Measurements from ENCODE around the gene FILIP1. TPM values are rescaled to one million over a fixed set of nuclear protein-coding genes. Genes with fewer than 3 reads are reported as not detected.

The FILIP1 gene
- total RNA-seq, 2 donors from 2014 or later = 0.98 to 6.5 TPM

DNA sequence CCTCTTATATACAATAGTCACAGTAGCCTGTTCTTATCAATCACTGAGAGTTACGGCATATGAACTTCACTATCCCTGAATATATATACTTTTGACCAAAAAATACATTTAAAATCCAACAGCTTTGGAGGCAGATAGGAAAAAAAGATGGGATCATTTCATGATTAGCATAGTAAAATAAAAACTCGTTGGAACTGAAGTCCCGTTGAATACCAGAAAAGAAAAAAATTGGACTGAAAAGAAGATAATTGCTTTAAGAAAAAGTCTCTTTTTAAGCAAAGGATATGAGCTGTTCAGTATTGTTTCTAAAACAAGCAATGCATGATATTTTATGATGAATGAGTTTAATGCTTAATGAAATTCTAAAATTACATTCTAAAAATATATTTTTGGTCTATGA, 4.4 kb upstream of the FILIP1 start:
- DNase-seq = no peak
- intact Hi-C loops (cut with DNase I, micrococcal nuclease) = no loop called here
- ATAC-seq = no peak

DNA sequence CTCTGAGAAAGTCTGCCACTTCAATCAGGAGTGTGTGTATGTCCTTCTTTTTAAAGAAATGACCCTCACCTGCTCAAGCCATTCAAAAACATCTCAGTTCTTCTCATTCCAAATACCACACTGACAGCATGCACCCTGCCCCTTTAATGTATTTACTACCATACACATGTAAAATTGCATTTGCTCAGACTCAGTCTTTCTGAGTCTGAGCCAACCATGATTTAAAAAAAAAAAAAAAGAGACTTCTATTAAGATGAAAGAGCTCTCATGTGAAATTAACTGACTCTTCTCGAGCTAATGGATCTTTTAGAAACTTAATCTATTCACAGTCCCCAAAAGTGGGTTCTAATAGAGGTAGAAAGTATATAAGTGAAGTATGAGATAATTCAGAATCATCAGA, 1.4 kb upstream of the FILIP1 start:
- DNase-seq (no peak), ATAC-seq (no peak)
- intact Hi-C loops (cut with DNase I, micrococcal nuclease) = no loop called here

DNA sequence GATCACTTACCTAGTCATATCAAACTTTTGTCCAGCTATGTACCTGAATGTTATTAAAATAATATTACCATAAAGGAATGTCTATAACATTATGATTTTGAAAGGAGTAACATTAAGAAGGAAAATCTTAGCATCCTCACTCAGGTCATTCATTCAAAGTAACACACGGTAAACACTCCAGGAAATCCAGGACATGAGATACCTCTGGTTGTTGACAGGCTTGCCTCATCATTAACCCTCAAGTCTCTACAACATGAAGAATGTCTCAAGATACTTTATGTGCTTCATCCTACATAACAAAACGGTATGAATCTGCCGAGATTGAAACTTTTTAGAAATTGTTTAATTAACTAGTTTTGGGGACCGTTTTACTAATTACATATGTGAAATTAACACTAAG, 690 bp upstream of the FILIP1 start:
- intact Hi-C loops (cut with DNase I, micrococcal nuclease) = no loop called here
- DNase-seq (no peak), ATAC-seq (no peak)

DNA sequence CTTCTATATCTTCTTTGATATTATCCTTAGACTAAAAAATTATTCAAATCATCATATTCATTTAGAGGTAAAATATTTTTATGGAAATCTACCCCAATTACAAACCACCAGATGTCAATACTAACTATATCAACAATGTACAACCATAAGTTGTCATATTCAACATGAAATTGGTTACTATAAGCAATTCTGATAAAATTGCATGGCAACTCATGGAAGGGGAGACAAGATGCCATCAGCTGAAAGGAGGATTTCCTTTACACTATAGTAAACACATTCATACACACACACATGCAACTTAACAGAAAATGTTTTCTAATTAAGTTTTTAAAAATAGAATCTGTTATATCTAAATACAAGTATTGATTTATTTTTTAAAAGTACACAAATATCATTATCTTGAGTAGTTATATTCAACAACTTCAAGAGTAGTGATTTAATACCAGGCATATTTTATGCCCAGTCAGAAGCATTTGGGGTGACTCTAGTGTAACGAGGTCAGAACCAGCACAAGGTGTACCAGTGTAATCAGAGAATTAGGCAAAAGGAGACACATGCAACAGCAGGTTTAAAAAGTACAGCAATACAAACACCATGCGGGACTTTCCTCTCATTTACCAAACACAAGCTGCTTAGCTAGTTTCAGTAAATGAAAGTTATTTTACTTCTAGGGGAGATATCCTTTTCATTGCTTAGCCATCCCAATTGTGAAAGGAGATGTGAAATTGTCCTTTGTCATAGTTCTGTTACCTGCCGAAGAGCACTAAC, 1.0 kb downstream of the FILIP1 start:
- intact Hi-C loops (cut with DNase I, micrococcal nuclease) = no loop called here
- ATAC-seq (no peak), DNase-seq (no peak)

DNA sequence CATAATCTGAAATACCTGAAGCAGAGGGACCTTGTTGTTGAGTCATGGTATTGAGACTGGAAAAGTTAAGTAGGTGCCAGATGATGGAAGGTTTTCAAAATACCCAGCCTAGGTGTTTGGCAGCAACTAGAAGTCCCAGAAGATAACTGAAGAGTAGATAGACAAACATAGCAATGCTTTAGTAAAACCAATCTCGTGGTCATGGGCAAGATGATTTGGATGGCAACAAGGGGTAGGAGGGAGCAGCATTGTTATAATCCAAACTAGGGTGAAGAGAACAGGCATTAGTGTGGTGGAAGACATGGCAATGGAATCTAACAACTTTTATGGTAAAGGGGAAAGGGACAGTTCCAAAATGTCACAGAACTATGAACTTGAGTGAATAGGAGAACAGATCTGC, 2.3 kb downstream of the FILIP1 start:
- DNase-seq (no peak), ATAC-seq (no peak)
- intact Hi-C loops (cut with DNase I, micrococcal nuclease) = no loop called here

DNA sequence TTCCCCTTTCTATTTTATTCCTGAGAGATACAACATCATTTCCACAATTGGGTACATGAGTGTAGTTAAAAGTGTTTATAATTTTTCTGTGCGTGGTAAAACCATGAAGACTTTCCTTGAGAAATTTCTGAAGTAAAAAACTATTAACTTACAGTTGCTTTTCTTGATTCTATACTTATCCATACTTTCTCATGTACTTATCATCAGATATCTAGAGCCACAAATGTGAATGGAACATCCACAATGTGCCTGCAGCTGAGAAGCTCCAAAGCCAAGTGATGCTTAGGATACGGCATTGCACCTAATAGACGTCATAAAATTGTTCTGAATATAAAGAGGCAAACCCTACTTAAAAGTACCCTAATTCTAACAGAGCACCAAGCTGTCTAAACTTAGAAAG, 2.9 kb downstream of the FILIP1 start:
- DNase-seq (no peak), ATAC-seq (no peak)
- intact Hi-C loops (cut with DNase I, micrococcal nuclease) = no loop called here

DNA sequence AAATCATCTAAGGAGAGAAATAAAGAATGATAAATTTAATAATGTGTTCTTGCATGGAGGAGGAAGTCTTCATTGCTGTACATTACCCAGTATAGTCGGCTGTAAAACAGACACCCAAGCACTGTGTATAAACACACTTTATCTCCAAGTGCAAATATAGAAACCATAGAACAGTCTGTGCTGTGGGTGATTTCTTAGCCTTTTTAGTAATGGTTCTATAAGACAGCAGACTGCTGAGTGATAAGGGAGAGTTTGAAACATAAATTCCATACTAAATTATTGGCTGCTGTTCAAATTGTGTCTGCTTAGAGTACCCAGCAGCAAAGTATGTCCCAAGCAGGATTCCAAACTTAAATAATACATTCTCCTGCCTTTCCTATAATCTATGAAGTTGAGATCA, 4.6 kb downstream of the FILIP1 start:
- ATAC-seq (peak; percentile 77), DNase-seq (no peak)
- intact Hi-C loops (cut with DNase I, micrococcal nuclease) = loop anchor here in 1 of 2 donors (10.0 kb wide), 1 partner anchor 114 kb away; no protein-coding TSS in a partner anchor

DNA sequence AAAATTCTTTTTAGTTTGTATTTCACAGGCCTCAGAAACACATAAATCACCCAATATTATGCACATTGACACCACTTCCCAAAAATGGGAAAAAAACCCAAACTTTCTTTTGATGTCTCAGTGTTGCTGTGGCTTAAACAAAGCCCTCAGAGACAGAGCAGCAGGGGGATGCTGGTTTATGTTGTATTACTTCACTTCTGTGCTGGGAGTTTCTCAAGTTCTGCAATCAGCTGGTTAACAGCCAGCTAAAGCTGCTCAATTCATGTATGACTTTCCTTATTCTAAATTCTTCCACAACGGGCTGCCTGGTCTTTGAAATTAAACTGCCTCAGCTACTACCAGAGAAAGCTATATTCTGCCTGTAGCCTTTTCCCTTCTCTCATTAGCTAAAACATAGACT, 5.6 kb downstream of the FILIP1 start:
- ATAC-seq = no peak
- intact Hi-C loops (cut with DNase I, micrococcal nuclease) = loop anchor here in 1 of 2 donors (10.0 kb wide), 1 partner anchor 113 kb away; no protein-coding TSS in a partner anchor

DNA sequence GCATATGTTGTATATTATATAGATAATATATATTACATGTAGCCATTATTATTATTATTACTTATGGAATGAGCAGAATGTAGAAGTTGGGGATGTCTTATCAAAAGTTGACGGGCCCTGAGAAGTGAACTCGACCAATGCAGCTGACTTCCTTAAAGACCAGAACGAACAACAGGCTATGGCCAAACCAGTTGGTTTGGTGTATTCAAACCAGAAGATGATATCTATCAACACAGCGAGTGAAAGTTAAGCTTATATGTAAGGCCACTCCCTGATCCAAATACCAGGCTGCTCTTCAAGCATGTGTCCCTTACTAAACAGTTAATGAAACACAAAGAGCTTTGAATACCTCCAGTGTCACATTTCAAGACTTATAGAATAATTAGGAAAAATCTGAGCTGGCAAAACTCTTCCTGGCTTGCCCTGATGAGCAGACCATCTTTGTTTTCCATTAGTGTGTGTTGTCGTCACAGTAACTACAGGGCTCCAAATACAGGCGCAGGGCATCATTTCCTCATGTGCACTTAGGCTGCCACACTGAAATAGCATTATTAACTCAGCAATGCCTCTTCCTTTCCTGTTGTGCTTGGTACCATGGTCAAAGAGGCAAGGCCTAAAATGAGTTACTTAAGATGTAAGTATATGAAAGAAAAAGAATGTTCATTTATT, 6.6 kb downstream of the FILIP1 start:
- no peak for DNase-seq
- intact Hi-C loops (cut with DNase I, micrococcal nuclease) = loop anchor here in 1 of 2 donors (10.0 kb wide), 1 partner anchor 112 kb away; no protein-coding TSS in a partner anchor
- ATAC-seq = no peak

More for the DNA sequence above, 5.6 kb downstream of the FILIP1 start:
- DNase-seq = no peak

DNA sequence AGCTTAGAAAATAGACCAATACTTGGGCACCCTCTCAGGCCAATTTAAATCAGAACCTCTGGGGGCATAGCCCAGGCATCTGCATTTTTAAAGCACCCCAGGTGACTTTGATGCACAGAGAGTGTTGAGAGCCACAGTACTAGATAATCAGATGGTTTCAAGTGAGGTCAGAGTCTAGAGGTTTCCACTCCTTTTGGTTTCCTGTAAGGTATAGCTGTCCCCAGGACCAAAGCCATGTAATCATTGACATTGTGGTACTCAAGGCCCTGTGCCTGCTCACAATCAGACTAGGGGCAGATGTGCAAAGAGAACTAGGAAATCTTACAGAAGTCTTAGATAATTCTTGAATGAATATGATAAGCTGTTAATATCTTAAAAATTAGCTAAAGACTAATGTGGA, 9.1 kb downstream of the FILIP1 start:
- intact Hi-C loops (cut with DNase I, micrococcal nuclease) = loop anchor here in 1 of 2 donors (10.0 kb wide), 1 partner anchor 110 kb away; no protein-coding TSS in a partner anchor
- ATAC-seq = no peak
- DNase-seq = no peak

DNA sequence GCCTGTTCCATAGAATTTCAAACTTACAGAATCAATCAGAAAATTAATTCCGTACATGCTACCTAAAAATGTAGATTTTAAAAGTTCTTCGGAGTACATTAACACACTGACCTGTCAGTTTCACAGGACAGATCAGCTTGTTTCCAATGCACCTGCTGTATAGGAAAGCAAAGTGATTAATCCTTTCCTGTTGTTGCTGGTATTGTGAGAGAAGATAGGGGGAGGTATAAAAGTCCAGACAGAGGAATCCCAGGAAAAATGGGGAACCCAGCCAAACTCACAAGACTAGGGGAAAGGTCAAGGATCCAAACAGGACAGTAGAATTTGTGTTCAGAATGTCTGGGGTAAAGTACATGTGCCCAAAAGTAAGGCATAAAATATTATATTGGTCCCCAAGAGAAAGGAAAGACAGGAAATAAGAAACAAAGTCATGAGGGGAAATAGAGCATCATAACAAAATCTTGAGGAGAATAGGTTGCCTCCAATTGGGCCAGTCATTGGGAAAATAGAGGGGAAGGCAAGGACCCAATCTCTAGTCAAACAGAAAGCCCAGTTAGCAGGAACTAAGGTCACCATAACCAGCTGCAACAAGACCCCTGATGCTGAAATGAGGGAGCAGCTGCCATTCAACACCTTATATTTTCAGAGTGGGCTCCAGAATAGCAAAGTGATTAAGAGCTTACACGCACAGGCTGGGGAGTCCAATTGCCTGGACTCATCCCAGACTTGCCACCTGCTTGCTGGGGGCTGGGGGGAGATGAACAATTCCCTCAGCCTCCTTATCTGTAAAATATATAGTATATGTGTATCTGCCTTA, 10.3 kb downstream of the FILIP1 start:
- intact Hi-C loops (cut with DNase I, micrococcal nuclease) = loop anchor here in 1 of 2 donors (10.0 kb wide), 1 partner anchor 109 kb away; no protein-coding TSS in a partner anchor
- no peak for DNase-seq
- ATAC-seq = no peak

DNA sequence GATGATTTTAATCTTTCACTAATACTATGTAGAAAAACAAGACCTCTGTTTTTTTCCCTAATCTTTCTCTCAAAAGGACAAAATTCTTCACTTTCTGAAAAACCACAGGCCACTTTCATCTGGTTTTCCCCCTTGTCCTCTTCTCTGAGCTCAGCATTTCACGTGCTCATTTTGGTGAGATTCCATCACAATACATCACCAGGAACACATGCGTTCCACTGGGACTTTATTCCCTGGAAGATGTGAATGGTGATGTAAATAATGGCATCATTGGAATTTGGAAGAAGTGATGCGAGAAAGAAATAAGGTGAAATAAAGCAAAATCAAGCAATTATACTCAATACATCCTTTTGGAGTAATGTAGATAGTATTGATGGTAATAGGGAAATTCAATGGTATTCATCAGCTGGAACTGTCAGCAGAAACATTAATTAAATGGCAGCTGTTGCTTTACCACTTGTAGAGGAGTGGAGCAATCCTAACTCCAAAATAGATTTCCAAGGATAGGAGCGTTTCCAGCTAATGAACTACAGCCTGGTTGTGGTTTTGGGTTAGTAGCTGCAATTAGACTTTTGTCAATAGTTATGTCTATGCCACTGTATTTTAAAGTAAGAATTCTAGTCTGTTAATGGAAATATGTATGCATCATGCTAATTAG, 11.5 kb downstream of the FILIP1 start:
- no peak for ATAC-seq
- intact Hi-C loops (cut with DNase I, micrococcal nuclease) = loop anchor here in 1 of 2 donors (10.0 kb wide), 1 partner anchor 107 kb away; no protein-coding TSS in a partner anchor

DNA sequence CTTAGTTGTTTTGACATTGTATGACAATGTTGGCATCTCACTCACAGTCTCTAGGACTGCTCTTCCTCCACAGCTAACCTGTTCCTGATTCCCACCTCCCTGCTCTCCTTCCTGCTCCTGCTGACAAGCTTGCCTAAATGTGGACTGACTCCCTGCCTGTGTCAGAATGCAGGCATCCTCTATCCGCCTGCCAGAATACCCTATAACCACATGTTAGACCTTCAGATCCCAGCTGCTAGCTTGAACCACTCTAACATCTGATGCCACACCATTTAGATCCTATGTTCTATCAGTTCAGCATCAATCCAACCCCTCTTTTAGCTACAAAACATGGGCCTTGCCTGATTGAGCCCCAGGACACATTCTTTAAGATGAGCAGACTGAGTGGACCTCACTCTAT, 12.2 kb downstream of the FILIP1 start:
- ATAC-seq (no peak), DNase-seq (no peak)
- intact Hi-C loops (cut with DNase I, micrococcal nuclease) = loop anchor here in 1 of 2 donors (10.0 kb wide), 1 partner anchor 107 kb away; no protein-coding TSS in a partner anchor

More for the DNA sequence above, 11.5 kb downstream of the FILIP1 start:
- no peak for DNase-seq

DNA sequence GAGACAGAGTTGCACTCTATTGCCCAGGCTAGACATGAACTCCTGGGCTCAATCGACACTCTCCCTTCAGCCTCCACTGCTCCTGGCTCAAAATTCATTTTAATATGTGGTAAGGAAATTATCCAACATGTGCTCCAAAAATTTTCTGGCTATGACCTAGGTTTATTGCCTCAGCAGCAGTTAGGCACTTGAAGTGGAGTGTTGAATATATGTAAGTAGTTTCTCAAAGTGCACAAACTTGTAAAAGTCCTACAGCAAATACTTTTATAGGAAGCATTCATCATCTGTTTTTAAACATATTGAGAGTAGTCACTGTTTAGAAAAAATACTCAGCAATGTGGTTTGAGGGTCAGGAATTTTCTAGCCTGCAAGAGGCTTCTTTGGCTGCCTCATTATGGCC, 13.2 kb downstream of the FILIP1 start:
- intact Hi-C loops (cut with DNase I, micrococcal nuclease) = loop anchor here in 1 of 2 donors (10.0 kb wide), 1 partner anchor 106 kb away; no protein-coding TSS in a partner anchor
- DNase-seq (no peak), ATAC-seq (no peak)

DNA sequence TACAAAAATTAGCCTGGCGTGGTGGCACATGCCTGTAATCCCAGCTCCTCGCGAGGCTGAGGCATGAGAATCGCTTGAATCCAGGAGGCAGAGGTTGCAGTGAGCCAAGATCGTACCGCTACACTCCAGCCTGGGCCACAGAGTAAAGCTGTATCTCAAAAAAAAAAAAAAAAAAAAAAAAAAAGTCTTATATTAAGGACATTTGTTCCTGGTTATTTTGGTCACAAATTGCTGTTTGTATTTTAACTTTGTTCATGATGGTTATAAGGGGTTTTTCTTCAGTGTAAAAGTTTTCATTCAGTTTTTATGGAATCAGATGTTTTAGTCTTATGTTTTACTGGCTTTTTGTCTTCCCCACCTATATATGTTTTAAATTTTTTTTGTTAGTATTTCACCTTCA, 13.9 kb downstream of the FILIP1 start:
- no peak for DNase-seq

DNA sequence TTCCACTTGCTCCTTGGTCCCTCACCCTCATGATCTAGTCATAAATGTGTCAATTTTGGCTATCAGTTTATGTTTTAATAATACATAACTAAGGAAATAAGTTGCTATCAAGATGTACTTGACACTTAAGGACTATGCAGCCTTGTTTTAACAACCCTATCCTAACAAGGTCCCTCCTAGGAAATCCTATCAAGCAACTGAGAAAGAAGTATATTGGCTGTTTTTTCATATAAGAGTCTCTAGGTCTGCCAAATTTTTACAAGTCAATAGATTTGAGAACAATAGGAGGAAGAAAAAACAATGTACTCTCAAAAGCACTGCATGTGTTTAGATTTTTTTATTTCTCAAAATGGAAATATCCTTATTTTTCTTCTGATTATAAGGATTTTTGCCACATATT, 14.7 kb downstream of the FILIP1 start:
- intact Hi-C loops (cut with DNase I, micrococcal nuclease) = no loop called here
- ATAC-seq = no peak
- no peak for DNase-seq

More for the DNA sequence above, 13.9 kb downstream of the FILIP1 start:
- no peak for ATAC-seq
- intact Hi-C loops (cut with DNase I, micrococcal nuclease) = loop anchor here in 1 of 2 donors (10.0 kb wide), 1 partner anchor 105 kb away; no protein-coding TSS in a partner anchor

DNA sequence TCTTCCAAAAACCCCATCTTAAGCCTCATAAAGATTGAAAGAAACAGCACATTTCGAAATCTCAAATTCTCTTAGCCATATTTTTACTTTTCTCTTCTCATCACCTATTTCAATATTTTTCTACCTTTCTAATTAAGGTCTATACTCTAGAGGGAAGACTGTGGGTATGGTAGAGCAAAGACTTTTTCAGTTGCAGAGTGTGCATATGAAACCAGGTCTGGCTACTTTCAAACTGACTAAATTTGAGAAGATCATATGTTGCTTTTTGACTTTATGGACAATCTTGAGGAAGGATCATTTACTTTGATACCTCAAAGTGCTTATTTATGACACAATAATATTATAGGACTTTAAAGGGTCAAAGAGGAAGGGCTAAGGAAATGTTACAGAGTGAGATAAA, 20.7 kb downstream of the FILIP1 start:
- no peak for ATAC-seq
- intact Hi-C loops (cut with DNase I, micrococcal nuclease) = no loop called here
- DNase-seq = no peak

DNA sequence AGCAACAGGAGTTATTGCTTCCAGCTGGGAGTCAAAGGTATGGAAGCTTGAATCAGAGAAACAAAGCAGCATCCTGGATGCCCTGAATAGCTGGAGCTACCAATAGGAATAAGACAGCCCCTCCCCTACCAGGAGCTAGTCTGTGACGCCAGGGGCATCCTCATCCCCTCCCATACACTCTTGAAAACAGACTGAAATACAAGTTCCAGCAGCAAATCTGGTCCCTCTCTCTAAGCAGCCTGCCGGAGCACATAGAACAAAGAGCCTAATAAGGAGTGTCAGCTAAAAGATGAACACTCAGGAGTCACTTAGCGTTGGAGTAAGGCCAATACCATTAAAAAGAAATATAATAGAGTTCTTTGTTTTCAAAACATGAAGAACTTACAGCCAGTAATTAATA, 25.6 kb downstream of the FILIP1 start:
- ATAC-seq (no peak), DNase-seq (no peak)
- intact Hi-C loops (cut with DNase I, micrococcal nuclease) = no loop called here

DNA sequence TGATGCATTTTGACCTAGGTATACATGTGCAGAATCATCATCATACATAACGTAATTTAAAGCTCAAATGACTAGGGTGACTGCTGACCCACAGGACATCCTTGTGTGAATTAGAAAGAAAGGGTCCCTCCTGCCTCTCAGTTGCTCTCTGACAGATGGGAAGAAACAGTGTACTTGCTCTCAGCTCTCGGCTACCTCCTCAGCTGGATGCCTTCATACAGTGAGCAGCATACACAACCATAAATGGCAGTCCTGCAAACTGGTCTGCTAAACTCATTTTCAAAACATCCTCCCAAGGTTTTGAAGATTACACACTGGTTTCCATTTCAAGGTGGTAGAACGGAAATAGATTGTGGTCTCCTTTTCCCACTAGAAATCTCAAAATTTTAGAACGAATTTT, 26.3 kb downstream of the FILIP1 start:
- ATAC-seq (no peak), DNase-seq (no peak)
- intact Hi-C loops (cut with DNase I, micrococcal nuclease) = no loop called here

Measured in left colon (tissue), 2 donors.